Measurements from ENCODE around the gene HEMGN.

HEMGN gene

DNA sequence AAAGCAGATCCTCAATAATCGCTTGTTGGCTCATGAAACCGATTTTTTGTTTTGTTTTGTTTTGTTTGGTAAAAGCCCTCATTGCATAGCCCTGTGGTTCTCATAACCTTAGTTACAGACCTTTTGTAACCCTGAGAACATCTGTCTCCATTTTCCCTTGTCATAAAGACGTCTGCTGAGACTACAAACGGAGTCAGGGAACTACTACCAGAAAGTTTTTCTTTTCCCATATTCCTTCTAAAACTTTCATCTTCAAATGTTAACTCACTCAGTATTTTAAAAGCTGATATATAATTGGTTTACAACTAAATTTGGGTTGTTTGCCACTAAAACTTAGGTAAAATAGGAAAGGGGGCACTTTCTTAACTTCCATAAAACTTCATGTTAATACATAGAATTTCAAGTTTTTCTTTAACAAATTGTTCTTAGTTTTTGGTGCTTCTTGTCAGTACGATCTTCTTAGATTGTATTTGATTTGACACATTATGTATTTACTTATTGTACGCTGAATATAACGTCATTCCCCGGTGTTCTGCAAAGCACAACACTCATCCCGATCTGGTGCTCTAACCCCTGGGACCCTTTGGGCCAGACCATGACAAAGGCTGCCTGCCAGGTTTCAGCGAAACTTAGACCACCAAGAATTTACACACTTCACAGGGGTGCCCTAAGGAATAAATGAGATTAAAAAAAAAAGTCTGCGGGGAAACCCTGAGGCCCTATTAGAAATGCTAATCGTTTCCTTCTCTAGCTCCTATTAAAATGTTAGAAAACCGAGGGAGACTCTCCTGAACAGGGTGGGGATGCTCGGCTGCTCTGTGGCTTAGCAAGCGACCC lies 44.1 kb upstream of the HEMGN start:
- TF ChIP-seq EZH2phosphoT487 (conservative IDR thresholded peaks at IDR 0.05; ENCODE audit: low read length), result no peak
- TF ChIP-seq, protein P1, sequence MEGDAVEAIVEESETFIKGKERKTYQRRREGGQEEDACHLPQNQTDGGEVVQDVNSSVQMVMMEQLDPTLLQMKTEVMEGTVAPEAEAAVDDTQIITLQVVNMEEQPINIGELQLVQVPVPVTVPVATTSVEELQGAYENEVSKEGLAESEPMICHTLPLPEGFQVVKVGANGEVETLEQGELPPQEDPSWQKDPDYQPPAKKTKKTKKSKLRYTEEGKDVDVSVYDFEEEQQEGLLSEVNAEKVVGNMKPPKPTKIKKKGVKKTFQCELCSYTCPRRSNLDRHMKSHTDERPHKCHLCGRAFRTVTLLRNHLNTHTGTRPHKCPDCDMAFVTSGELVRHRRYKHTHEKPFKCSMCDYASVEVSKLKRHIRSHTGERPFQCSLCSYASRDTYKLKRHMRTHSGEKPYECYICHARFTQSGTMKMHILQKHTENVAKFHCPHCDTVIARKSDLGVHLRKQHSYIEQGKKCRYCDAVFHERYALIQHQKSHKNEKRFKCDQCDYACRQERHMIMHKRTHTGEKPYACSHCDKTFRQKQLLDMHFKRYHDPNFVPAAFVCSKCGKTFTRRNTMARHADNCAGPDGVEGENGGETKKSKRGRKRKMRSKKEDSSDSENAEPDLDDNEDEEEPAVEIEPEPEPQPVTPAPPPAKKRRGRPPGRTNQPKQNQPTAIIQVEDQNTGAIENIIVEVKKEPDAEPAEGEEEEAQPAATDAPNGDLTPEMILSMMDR (IDR thresholded peaks at IDR 0.05; ENCODE audit: insufficient read depth, low read length, poor library complexity, severe bottlenecking), result no peak
- no peaks in the 10 kb centered on the region for H3K9me3 ChIP-seq (ENCODE audit: insufficient read depth, low read length)
- peak overlapping the region; percentile 79 for H3K27ac ChIP-seq (ENCODE audit: low read depth, low read length)
- no peaks in the 10 kb centered on the region for H3K9me2 ChIP-seq (replicated peaks; ENCODE audit: insufficient read depth, low read length)
- H3K4me2 ChIP-seq (ENCODE audit: low read depth, low read length, poor library complexity, severe bottlenecking), result peak overlapping the region; percentile 98
- H3K9ac ChIP-seq (ENCODE audit: low read length), result peak overlapping the region; percentile 100
- no peaks in the 10 kb centered on the region; the same call in 1 of the 2 replicates for H4K20me1 ChIP-seq (ENCODE audit: low read depth, low read length)
- peak overlapping the region; percentile 68 for H3K4me3 ChIP-seq (ENCODE audit: insufficient read depth, low read length, poor library complexity, severe bottlenecking)
- peak overlapping the region; percentile 83 for H2AFZ ChIP-seq (ENCODE audit: low read depth, low read length, severe bottlenecking)
- H3K79me2 ChIP-seq (ENCODE audit: insufficient read depth, low read length), result peaks cover 41% of the 10 kb centered on the region
- H3F3A ChIP-seq (ENCODE audit: insufficient read depth), result peaks cover 28% of the 10 kb centered on the region
- no peaks in the 10 kb centered on the region for H3K36me3 ChIP-seq (ENCODE audit: low read length)
- H3K27me3 ChIP-seq (ENCODE audit: low read length), result no peaks in the 10 kb centered on the region

DNA sequence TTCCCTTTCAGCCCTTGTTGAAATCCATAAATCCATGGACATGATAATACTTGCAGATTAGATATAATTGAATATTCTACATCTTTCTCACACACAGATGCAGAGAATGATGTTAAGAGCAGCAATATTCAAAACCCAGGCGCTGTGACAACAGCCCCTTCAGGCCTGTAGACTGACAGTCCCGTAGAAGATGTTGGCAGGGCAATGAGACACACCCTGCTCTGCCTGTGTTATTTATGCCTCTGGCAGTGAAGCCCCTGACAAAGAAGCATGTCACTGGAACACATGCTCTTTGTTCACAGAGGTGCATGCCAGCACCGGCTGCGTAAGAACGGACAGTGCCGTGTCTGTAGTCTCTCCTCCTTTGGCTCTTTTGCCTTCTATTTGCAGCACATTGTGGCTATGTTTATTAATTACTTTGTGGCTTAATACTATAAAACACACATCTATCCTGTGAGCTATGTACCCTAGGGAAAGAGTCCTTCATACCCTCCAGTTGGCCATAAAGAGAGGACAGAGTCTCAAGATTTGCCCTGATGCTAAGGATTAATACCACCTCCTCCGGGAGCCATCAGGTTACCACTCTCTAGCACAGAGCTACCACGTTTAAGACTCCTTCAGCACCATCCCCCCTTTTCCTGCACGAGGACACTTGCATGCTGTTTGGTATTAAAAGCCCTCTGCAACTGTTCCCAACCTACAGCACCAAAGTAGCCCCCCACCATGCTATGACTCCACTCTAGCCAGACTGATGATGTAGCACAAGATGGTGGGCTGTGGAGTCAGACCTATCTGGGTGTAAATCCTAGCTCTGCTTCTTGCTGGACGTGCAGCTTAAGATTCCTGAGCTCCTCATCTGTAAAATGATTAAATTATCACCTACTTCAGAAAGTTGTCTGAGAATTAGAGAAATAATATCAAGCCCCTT lies 43.2 kb upstream of the HEMGN start:
- Histone ChIP-seq H4K20me1 (ENCODE audit: low read depth, low read length) (no peaks in the 10 kb centered on the region; the same call in 1 of the 2 replicates), H3K9me3 (ENCODE audit: insufficient read depth, low read length) (no peaks in the 10 kb centered on the region), H3K79me2 (ENCODE audit: insufficient read depth, low read length) (peaks cover 32% of the 10 kb centered on the region), H3K9ac (ENCODE audit: low read length) (peak overlapping the region; percentile 100), H3K27ac (ENCODE audit: low read depth, low read length) (no peak overlapping the region), H3K36me3 (ENCODE audit: low read length) (no peaks in the 10 kb centered on the region), H3K4me2 (ENCODE audit: low read depth, low read length, poor library complexity, severe bottlenecking) (peak overlapping the region; percentile 98), H3K9me2 (replicated peaks; ENCODE audit: insufficient read depth, low read length) (no peaks in the 10 kb centered on the region), H3F3A (ENCODE audit: insufficient read depth) (peaks cover 19% of the 10 kb centered on the region), H2AFZ (ENCODE audit: low read depth, low read length, severe bottlenecking) (no peak overlapping the region), H3K27me3 (ENCODE audit: low read length) (no peaks in the 10 kb centered on the region), H3K4me3 (ENCODE audit: insufficient read depth, low read length, poor library complexity, severe bottlenecking) (no peak overlapping the region)
- TF ChIP-seq EZH2phosphoT487 (conservative IDR thresholded peaks at IDR 0.05; ENCODE audit: low read length), result no peak
- TF ChIP-seq, protein P1 (IDR thresholded peaks at IDR 0.05; ENCODE audit: insufficient read depth, low read length, poor library complexity, severe bottlenecking), result no peak

DNA sequence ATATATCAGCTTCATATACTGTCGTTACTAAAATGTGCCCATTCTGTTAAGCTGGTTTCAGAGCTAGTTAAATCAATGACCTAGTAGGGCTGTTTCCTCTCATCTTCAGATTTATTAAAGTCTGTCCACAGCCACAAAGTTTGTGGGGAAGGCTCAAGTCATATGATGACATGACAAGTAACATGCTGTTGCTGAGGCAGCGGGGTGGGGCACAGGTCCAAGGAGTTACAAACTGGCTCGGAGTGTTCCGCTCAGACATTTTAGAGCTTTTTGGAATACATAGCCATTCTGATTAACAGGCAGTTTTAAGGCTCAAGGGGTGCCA lies 42.5 kb upstream of the HEMGN start:
- H3K9me2 ChIP-seq (replicated peaks; ENCODE audit: insufficient read depth, low read length), result no peaks in the 10 kb centered on the region
- H3F3A ChIP-seq (ENCODE audit: insufficient read depth), result peaks cover 13% of the 10 kb centered on the region; the same call in 1 of the 2 replicates
- H3K4me2 ChIP-seq (ENCODE audit: low read depth, low read length, poor library complexity, severe bottlenecking), result no peak overlapping the region
- H4K20me1 ChIP-seq (ENCODE audit: low read depth, low read length), result no peaks in the 10 kb centered on the region
- no peaks in the 10 kb centered on the region for H3K36me3 ChIP-seq (ENCODE audit: low read length)
- no peak overlapping the region for H3K9ac ChIP-seq (ENCODE audit: low read length)
- no peaks in the 10 kb centered on the region for H3K27me3 ChIP-seq (ENCODE audit: low read length)
- H3K4me3 ChIP-seq (ENCODE audit: insufficient read depth, low read length, poor library complexity, severe bottlenecking), result no peak overlapping the region
- H3K79me2 ChIP-seq (ENCODE audit: insufficient read depth, low read length), result peaks cover 25% of the 10 kb centered on the region
- no peaks in the 10 kb centered on the region for H3K9me3 ChIP-seq (ENCODE audit: insufficient read depth, low read length)
- no peak overlapping the region for H2AFZ ChIP-seq (ENCODE audit: low read depth, low read length, severe bottlenecking)
- no peak for TF ChIP-seq EZH2phosphoT487 (conservative IDR thresholded peaks at IDR 0.05; ENCODE audit: low read length)
- TF ChIP-seq, protein P1 (IDR thresholded peaks at IDR 0.05; ENCODE audit: insufficient read depth, low read length, poor library complexity, severe bottlenecking), result no peak
- H3K27ac ChIP-seq (ENCODE audit: low read depth, low read length), result no peak overlapping the region

Measured in SU-DHL-6 (cell line).